Right lung (tissue), 5 donors: ENCODE results near the gene TTLL8. TPM values are rescaled to one million over a fixed set of nuclear protein-coding genes. Genes with fewer than 3 reads are reported as not detected.
A peak's percentile ranks its signal among the peaks of the same experiment; 100 is the strongest.

Source experiments
- DNase-seq, 2 donors: peaks; one replicate each; pipeline ENCODE4 v3.0.0-alpha.2; 2013
- polyA plus RNA-seq, 5 donors: library from polyadenylated mRNA; unstranded; fragments of 120-200 nt; gene quantifications; one replicate each; pipeline versions ENCODE4 v1.2.1 to v1.2.3, GENCODE V29; 2013; ENCODE audit warnings: inconsistent platforms in 1 of 5, low replicate concordance in 1 of 5; ENCODE audit not compliant: insufficient read length in 5 of 5, insufficient read depth in 1 of 5

Gene TTLL8
- polyA plus RNA-seq, 5 donors = not detected

- no peak for DNase-seq
Measured at GRCh38 chr22:50044485-50045118, 13.5 kb downstream of the TTLL8 start.

- DNase-seq = no peak
Measured at GRCh38 chr22:50041361-50042065, 16.6 kb downstream of the TTLL8 start.

GRCh38 chr22:50040717-50041116 is 17.4 kb downstream of the TTLL8 start:
- no peak for DNase-seq

GRCh38 chr22:50039669-50040443 is 18.2 kb downstream of the TTLL8 start:
- no peak for DNase-seq

- no peak for DNase-seq
Measured at GRCh38 chr22:50035976-50036724, 21.9 kb downstream of the TTLL8 start.

GRCh38 chr22:50035131-50035881 is 22.8 kb downstream of the TTLL8 start:
- DNase-seq = no peak

GRCh38 chr22:50034126-50035081 is 23.7 kb downstream of the TTLL8 start:
- no peak for DNase-seq

GRCh38 chr22:50032941-50033601 is 25.0 kb downstream of the TTLL8 start:
- DNase-seq = no peak

GRCh38 chr22:50032109-50032871 is 25.8 kb downstream of the TTLL8 start:
- DNase-seq = no peak

- DNase-seq = no peak
Measured at GRCh38 chr22:50031189-50032091, 26.7 kb downstream of the TTLL8 start.

- peak; percentile 38 to 52 for DNase-seq
Measured at GRCh38 chr22:50030297-50031188, 27.6 kb downstream of the TTLL8 start.

GRCh38 chr22:50027639-50028537 is 30.2 kb downstream of the TTLL8 start:
- DNase-seq = no peak

- DNase-seq = no peak
Measured at GRCh38 chr22:50025993-50026392, 32.1 kb downstream of the TTLL8 start.

- no peak for DNase-seq
Measured at GRCh38 chr22:50022171-50022819, 35.8 kb downstream of the TTLL8 start.

- no peak for DNase-seq
Measured at GRCh38 chr22:50020606-50021005, 37.5 kb downstream of the TTLL8 start.
